ENCODE measurements around the gene CD34. TPM values are rescaled to one million over a fixed set of nuclear protein-coding genes. Genes with fewer than 3 reads are reported as not detected.
"Not testable (repeated sequence)": the region's sequence is repeated elsewhere in the genome, so short reads cannot be mapped to it uniquely, and the experiment has no call there.

Gene CD34
- total RNA-seq, 6 experiments from 2014 or later = 0.70 to 2.7 (median 2.2) TPM

- Histone ChIP-seq H3K36me3 (no peaks in the 10 kb centered on the region), H3K27me3 (no peaks in the 10 kb centered on the region), H3K4me1 (no peaks in the 10 kb centered on the region), H3K4me3 (no peak overlapping the region), H3K27ac (no peak overlapping the region), H3K9me3 (no peaks in the 10 kb centered on the region)
- 83% methylated on average over 1 of the region's 1 CpG for WGBS (ENCODE audit: insufficient coverage, low coverage, low lambda C conversion rate, missing lambda C conversion rate)
- ATAC-seq (no peak), DNase-seq (no peak)
- intact Hi-C loops (cut with DNase I) = no loop called here
- TF ChIP-seq CTCF (IDR thresholded peaks at IDR 0.05) (no peak), POLR2A (IDR thresholded peaks at IDR 0.05) (no peak)
Observed at GRCh38 chr1:207946756-207947155, 35.8 kb upstream of the CD34 start.

- Histone ChIP-seq H3K9me3 (no peaks in the 10 kb centered on the region), H3K27me3 (no peaks in the 10 kb centered on the region), H3K4me1 (no peaks in the 10 kb centered on the region), H3K36me3 (no peaks in the 10 kb centered on the region), H3K4me3 (no peak overlapping the region), H3K27ac (no peak overlapping the region)
- 70% methylated on average over 3 of the region's 3 CpGs for WGBS (ENCODE audit: insufficient coverage, low coverage, low lambda C conversion rate, missing lambda C conversion rate)
- TF ChIP-seq CTCF (IDR thresholded peaks at IDR 0.05) (no peak), POLR2A (IDR thresholded peaks at IDR 0.05) (no peak)
- ATAC-seq = no peak
- no peak for DNase-seq
- intact Hi-C loops (cut with DNase I) = no loop called here
Observed at GRCh38 chr1:207944571-207944970, 33.6 kb upstream of the CD34 start.

DNA sequence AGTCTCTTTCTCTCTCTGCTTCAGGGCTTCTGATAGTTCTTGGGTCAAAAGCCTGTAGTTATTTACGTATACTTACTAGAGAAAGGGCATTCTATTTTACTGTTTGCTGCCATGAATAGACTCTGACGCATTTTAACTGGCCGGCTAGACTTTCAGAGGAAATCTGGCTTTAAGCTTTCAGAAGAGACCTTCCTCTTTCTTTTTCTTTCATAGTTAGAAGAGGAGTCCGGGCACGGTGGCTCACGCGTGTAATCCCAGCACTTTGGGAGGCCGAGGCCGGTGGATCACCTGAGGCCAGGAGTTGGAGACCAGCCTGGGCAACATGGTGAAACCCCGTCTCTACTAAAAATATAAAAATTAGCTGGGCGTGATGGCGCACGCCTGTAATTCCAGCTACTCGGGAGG lies 31.4 kb upstream of the CD34 start:
- H3K9me3 ChIP-seq; intact Hi-C loops (cut with DNase I); H3K36me3 ChIP-seq; H3K4me3 ChIP-seq; H3K27me3 ChIP-seq; H3K4me1 ChIP-seq; DNase-seq: not testable (repeated sequence)
- ATAC-seq = peak in 3 of 4 donors; percentile 35 to 51 (median 36)
- peak overlapping the region in 2 of 3 donors; percentile 39 to 49 for H3K27ac ChIP-seq
- WGBS (ENCODE audit: insufficient coverage, low coverage, low lambda C conversion rate, missing lambda C conversion rate) = 31% methylated on average over 5 of the region's 14 CpGs

- Histone ChIP-seq H3K4me3 (no peak overlapping the region), H3K9me3 (no peaks in the 10 kb centered on the region), H3K27me3 (no peaks in the 10 kb centered on the region), H3K4me1 (no peaks in the 10 kb centered on the region), H3K27ac (peak overlapping the region in 2 of 3 donors; percentile 39 to 49), H3K36me3 (no peaks in the 10 kb centered on the region)
- intact Hi-C loops (cut with DNase I) = no loop called here
- 42% methylated on average over 7 of the region's 7 CpGs for WGBS (ENCODE audit: insufficient coverage, low coverage, low lambda C conversion rate, missing lambda C conversion rate)
- peak; percentile 65 to 73 (median 68) for ATAC-seq
- TF ChIP-seq POLR2A (IDR thresholded peaks at IDR 0.05) (no peak), CTCF (IDR thresholded peaks at IDR 0.05) (no peak)
- DNase-seq = peak in 2 of 3 donors; percentile 55 to 66
Observed at GRCh38 chr1:207941665-207942064, 30.7 kb upstream of the CD34 start.

DNA sequence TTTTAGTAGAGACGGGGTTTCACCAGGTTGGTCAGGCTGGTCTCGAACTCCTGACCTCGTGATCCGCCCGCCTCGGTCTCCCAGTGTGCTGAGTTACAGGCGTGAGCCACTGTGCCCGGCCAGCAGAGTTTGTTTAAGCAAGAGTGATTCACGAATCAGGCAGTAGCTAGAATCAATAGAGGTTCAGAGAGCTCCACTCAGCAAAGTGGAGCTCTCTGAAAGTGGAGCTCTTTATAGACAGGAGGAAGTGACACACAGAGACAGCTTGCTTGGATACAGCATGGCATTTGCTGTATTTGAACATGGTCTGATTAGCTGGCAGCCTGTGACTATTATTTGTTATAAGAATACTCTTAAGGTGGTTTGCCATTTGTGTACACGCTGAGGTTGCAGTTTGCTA lies 27.1 kb upstream of the CD34 start:
- ATAC-seq = peak; percentile 43 to 89 (median 58)
- WGBS (ENCODE audit: insufficient coverage, low coverage, low lambda C conversion rate, missing lambda C conversion rate) = 56% methylated on average over 9 of the region's 10 CpGs
- Histone ChIP-seq H3K4me3 (no peak overlapping the region), H3K27ac (no peak overlapping the region), H3K9me3 (no peaks in the 10 kb centered on the region), H3K4me1 (no peaks in the 10 kb centered on the region), H3K27me3 (no peaks in the 10 kb centered on the region), H3K36me3 (no peaks in the 10 kb centered on the region)
- no peak for DNase-seq
- TF ChIP-seq POLR2A (IDR thresholded peaks at IDR 0.05) = no peak
- TF ChIP-seq CTCF (IDR thresholded peaks at IDR 0.05) = no peak
- intact Hi-C loops (cut with DNase I) = no loop called here

Data from right lobe of liver (tissue), 6 donors.